ENCODE data around the gene MPPED2. TPM values are rescaled to one million over a fixed set of nuclear protein-coding genes. Genes with fewer than 3 reads are reported as not detected.

MPPED2 gene
- total RNA-seq, 1 experiment from 2014 or later = 4.7 TPM

- peaks cover 13 to 20% of the 10 kb centered on the region in 2 experiments for H3K4me1 Mint-ChIP-seq
- no CpG with 5 or more reads among the region's 3 CpGs for WGBS (ENCODE audit: extremely low coverage, insufficient read length, low lambda C conversion rate)
- no peak overlapping the region for H2AK5ac ChIP-seq (ENCODE audit: insufficient read length, low read length)
- H3K18ac ChIP-seq (ENCODE audit: insufficient read length, low read depth, low read length) = no peak overlapping the region
- no peak overlapping the region for H3T11ph ChIP-seq (ENCODE audit: low read length)
- no peak overlapping the region for H2BK12ac ChIP-seq (ENCODE audit: insufficient read length, low read depth, low read length)
- no peak overlapping the region for H3K4me2 ChIP-seq (ENCODE audit: insufficient read depth, insufficient read length, low read length)
- H3K79me2 ChIP-seq (ENCODE audit: insufficient read depth, low read length) = no peaks in the 10 kb centered on the region
- no peak overlapping the region for H3K56ac ChIP-seq (ENCODE audit: insufficient read length, low read depth, low read length)
- H2BK120ac ChIP-seq (ENCODE audit: low read depth, low read length, poor library complexity, severe bottlenecking) = no peak overlapping the region
- no peak overlapping the region for H3K4ac ChIP-seq (ENCODE audit: low read depth, low read length)
- TF ChIP-seq CTCF (conservative IDR thresholded peaks at IDR 0.05) = no peak
- H3K27me3 Mint-ChIP-seq (ENCODE audit: low read depth) = no peaks in the 10 kb centered on the region; the same call in 1 of the 2 replicates
- H3K27ac ChIP-seq (ENCODE audit: insufficient read length, low read depth, low read length) = no peak overlapping the region
- no peak overlapping the region for H3K9ac ChIP-seq (ENCODE audit: extremely low read depth, insufficient read length, low read length)
- no peak overlapping the region for H2BK5ac ChIP-seq (ENCODE audit: insufficient read length, low read length)
- H4K91ac ChIP-seq (ENCODE audit: insufficient read length, low read depth, low read length) = no peak overlapping the region
- no peaks in the 10 kb centered on the region for H3K23me2 ChIP-seq (ENCODE audit: insufficient read length, low read depth, low read length, poor library complexity, severe bottlenecking)
- H3K14ac ChIP-seq (ENCODE audit: insufficient read depth, low read length) = no peak overlapping the region
- no peak for DNase-seq
- H3K4me3 Mint-ChIP-seq = no peak overlapping the region
- H3K27me3 ChIP-seq (ENCODE audit: insufficient read depth, low read length) = no peaks in the 10 kb centered on the region
- no peaks in the 10 kb centered on the region for H4K20me1 ChIP-seq (ENCODE audit: control insufficient read depth, insufficient read depth, insufficient read length)
- H3K36me3 Mint-ChIP-seq (ENCODE audit: insufficient read depth in 1 of 3, low read depth in 3 of 3) = peaks cover 0 to 7% (median 0%) of the 10 kb centered on the region in 3 experiments; a peak in 1 of 7 replicates
- no peaks in the 10 kb centered on the region for H3K9me3 ChIP-seq (ENCODE audit: control insufficient read depth, low read depth, low read length)
- peak overlapping the region in 1 of 3 experiments; percentile 6; a peak in 1 of 7 replicates for H3K27ac Mint-ChIP-seq
- H3K23ac ChIP-seq (ENCODE audit: insufficient read length, low read depth, low read length) = no peak overlapping the region
- no peak overlapping the region for H2AFZ ChIP-seq (ENCODE audit: low read length)
- H3K4me1 ChIP-seq (ENCODE audit: insufficient read depth, low read length) = no peaks in the 10 kb centered on the region
- H3K9me3 Mint-ChIP-seq = peaks cover 0 to 2% of the 10 kb centered on the region in 2 experiments; a peak in 1 of 5 replicates
- no peak overlapping the region for H2BK15ac ChIP-seq (ENCODE audit: low read depth, low read length)
- no peaks in the 10 kb centered on the region for H3K79me1 ChIP-seq (ENCODE audit: insufficient read depth, low read depth, low read length, poor library complexity, severe bottlenecking)
- H2BK20ac ChIP-seq (ENCODE audit: low read depth, low read length, poor library complexity, severe bottlenecking) = no peak overlapping the region
- no peak overlapping the region for H4K5ac ChIP-seq (ENCODE audit: insufficient read length, low read depth, low read length)
- no peak overlapping the region for H4K8ac ChIP-seq (replicated peaks; ENCODE audit: insufficient read length, low read depth, low read length)
These were observed 220.2 kb downstream of the MPPED2 start for GRCh38 chr11:30365793-30366517.

Measured in H9 (cell line).